ENCODE data around the gene B4GALNT3.

DNA sequence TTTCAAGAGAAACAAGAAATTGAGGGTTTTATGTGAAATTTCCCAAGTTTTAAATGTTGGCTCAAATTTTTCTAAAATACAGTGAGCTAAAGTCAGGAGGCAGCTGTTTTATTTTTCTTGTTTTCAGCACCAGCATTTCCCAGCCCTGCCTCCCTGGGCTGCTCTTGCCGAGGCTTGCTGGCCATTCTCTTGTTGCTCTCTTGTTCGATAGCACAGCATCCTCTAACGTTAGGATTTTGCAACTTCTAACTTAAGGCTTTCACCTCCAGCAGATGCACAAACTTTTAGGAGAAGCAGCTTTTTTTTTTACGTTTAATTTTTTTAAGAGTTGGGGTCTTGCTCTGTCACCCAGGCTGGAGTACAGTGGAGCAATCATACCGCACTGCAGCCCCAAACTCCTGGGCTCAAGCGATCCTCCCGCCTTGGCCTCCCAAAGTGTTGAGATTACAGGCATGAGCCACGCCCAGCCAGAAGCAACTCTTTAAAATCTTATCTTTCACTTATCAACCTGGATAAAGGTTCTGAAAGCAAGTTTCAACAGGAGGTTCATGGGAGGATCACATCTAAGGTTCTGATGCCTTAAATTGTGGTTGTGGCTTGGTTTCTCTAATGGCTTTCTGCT, 40.2 kb downstream of the B4GALNT3 start:
- TF ChIP-seq BHLHE40 (IDR thresholded peaks at IDR 0.05; ENCODE audit: borderline replicate concordance), result no peak
- TF ChIP-seq L3MBTL2 (conservative IDR thresholded peaks at IDR 0.05), result no peak
- no peak for TF ChIP-seq FOXK2 (IDR thresholded peaks at IDR 0.05)
- TF ChIP-seq ARNT (IDR thresholded peaks at IDR 0.05), result no peak
- no peak for TF ChIP-seq FOXA1 (IDR thresholded peaks at IDR 0.05)
- TF ChIP-seq FOXM1 (IDR thresholded peaks at IDR 0.05; ENCODE audit: borderline replicate concordance), result no peak
- TF ChIP-seq ELF4 (IDR thresholded peaks at IDR 0.05), result no peak
- TF ChIP-seq, protein P1, sequence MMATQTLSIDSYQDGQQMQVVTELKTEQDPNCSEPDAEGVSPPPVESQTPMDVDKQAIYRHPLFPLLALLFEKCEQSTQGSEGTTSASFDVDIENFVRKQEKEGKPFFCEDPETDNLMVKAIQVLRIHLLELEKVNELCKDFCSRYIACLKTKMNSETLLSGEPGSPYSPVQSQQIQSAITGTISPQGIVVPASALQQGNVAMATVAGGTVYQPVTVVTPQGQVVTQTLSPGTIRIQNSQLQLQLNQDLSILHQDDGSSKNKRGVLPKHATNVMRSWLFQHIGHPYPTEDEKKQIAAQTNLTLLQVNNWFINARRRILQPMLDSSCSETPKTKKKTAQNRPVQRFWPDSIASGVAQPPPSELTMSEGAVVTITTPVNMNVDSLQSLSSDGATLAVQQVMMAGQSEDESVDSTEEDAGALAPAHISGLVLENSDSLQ (IDR thresholded peaks at IDR 0.05), result no peak
